ENCODE data around the gene ITGA2. TPM values are rescaled to one million over a fixed set of nuclear protein-coding genes. Genes with fewer than 3 reads are reported as not detected.

Gene ITGA2
- total and polyA plus RNA-seq, 2 of the 8 experiments (the other 6 are each of a cell fraction or from before 2014, with no cell fraction given) = 1.4 to 7.7 TPM

- 91% methylated on average over 3 of the region's 3 CpGs; no CpG with 5 or more reads in 1 of the 2 experiments for WGBS, 2 experiments (ENCODE audit: extremely low coverage in 1 of 2, insufficient coverage in 1 of 2, insufficient read length in 1 of 2, insufficient replicate concordance in 2 of 2, low coverage in 1 of 2, low lambda C conversion rate in 2 of 2, missing lambda C conversion rate in 1 of 2)
- Histone ChIP-seq H2AFZ (ENCODE audit: low read length) (no peak overlapping the region), H3K14ac (ENCODE audit: insufficient read length) (no peak overlapping the region), H3K23ac (ENCODE audit: insufficient read length) (no peak overlapping the region), H3K9me3 (ENCODE audit: insufficient read depth in 2 of 2, low read depth in 1 of 2, low read length in 1 of 2) (no peaks in the 10 kb centered on the region), H3K18ac (ENCODE audit: extremely low read depth, low read length) (no peak overlapping the region), H3K23me2 (ENCODE audit: low read depth, low read length) (no peaks in the 10 kb centered on the region), H3K4me2 (ENCODE audit: insufficient read depth in 1 of 2, low read depth in 2 of 2, low read length in 2 of 2) (no peak overlapping the region), H3K27ac (ENCODE audit: low read depth, low read length) (no peak overlapping the region), H3K9ac (replicated peaks in 1 of 4; ENCODE audit: extremely low read depth in 1 of 4, low read depth in 3 of 4, low read length in 3 of 4) (no peak overlapping the region), H3K56ac (replicated peaks; ENCODE audit: insufficient read length, low read depth, low read length) (no peak overlapping the region), H3K4me3 (ENCODE audit: extremely low read depth in 1 of 4, insufficient read depth in 2 of 4, low read depth in 3 of 4, low read length in 4 of 4) (no peak overlapping the region), H4K20me1 (replicated peaks in 1 of 2; ENCODE audit: control insufficient read depth in 1 of 2, insufficient read depth in 2 of 2, low read length in 2 of 2) (no peaks in the 10 kb centered on the region), H2BK15ac (ENCODE audit: low read length) (no peak overlapping the region), H2BK120ac (replicated peaks; ENCODE audit: low read depth, low read length) (no peak overlapping the region), H2BK12ac (ENCODE audit: low read depth, low read length) (no peak overlapping the region), H4K5ac (ENCODE audit: insufficient read length, low read depth, low read length) (no peak overlapping the region), H3K4ac (replicated peaks; ENCODE audit: insufficient read length, low read depth, low read length) (no peak overlapping the region), H3K27me3 (replicated peaks in 1 of 4; ENCODE audit: control insufficient read depth in 3 of 4, extremely low read depth in 1 of 4, insufficient read depth in 3 of 4, low read length in 3 of 4) (no peaks in the 10 kb centered on the region), H3K79me1 (ENCODE audit: low read depth, low read length) (no peaks in the 10 kb centered on the region), H2AK5ac (ENCODE audit: low read depth, low read length) (no peak overlapping the region), H2BK5ac (ENCODE audit: low read depth, low read length) (no peak overlapping the region), H3K79me2 (ENCODE audit: control insufficient read depth in 1 of 2, insufficient read depth in 2 of 2, low read length in 2 of 2) (no peaks in the 10 kb centered on the region), H3K4me1 (replicated peaks in 1 of 4; ENCODE audit: control insufficient read depth in 3 of 4, insufficient read depth in 4 of 4, low read length in 3 of 4) (no peaks in the 10 kb centered on the region), H2BK20ac (ENCODE audit: low read length) (no peak overlapping the region), H4K8ac (ENCODE audit: extremely low read depth, insufficient read depth, low read length) (no peak overlapping the region), H4K91ac (replicated peaks; ENCODE audit: insufficient read length, low read length) (no peak overlapping the region), H3K36me3 (ENCODE audit: control insufficient read depth in 2 of 4, insufficient read depth in 4 of 4, low read length in 3 of 4) (no peaks in the 10 kb centered on the region; a peak in 1 of 8 replicates)
- ChIA-PET POLR2A (ENCODE audit: partially characterized antibody) (no interaction called here), CTCF (ENCODE audit: partially characterized antibody) (interaction anchor here (0.9 kb wide), 1 partner anchor 115 kb away, joined by 3 read pairs; no protein-coding TSS in a partner anchor)
- DNase-seq (ENCODE audit: low read depth in 1 of 2, low spot score in 2 of 2) = no peak
- FAIRE-seq = no peak
- TF ChIP-seq NANOG (IDR thresholded peaks at IDR 0.05; ENCODE audit: insufficient read depth, low read depth, low read length, poor library complexity, severe bottlenecking) (no peak), TBP (IDR thresholded peaks at IDR 0.05; ENCODE audit: low read depth, low read length) (no peak), BACH1 (IDR thresholded peaks at IDR 0.05; ENCODE audit: low read length) (no peak), EGR1 (IDR thresholded peaks at IDR 0.05; ENCODE audit: borderline replicate concordance, low read depth, low read length) (no peak), HDAC6 (IDR thresholded peaks at IDR 0.05; ENCODE audit: low read depth, low read length) (no peak), BRCA1 (IDR thresholded peaks at IDR 0.05; ENCODE audit: low read depth, low read length) (no peak), YY1 (IDR thresholded peaks at IDR 0.05; ENCODE audit: low read depth, low read length) (no peak), ASH2L (IDR thresholded peaks at IDR 0.05; ENCODE audit: low read length) (no peak), KDM4A (IDR thresholded peaks at IDR 0.05; ENCODE audit: low read depth, low read length, severe bottlenecking) (no peak), POLR2A (IDR thresholded peaks at IDR 0.05; ENCODE audit: control extremely low read depth in 1 of 2, low read depth in 2 of 2, low read length in 2 of 2) (no peak), CTCF (IDR thresholded peaks at IDR 0.05; ENCODE audit: control extremely low read depth in 1 of 3, insufficient read depth in 1 of 3, low read depth in 1 of 3, low read length in 3 of 3) (no peak), GABPA (IDR thresholded peaks at IDR 0.05; ENCODE audit: borderline replicate concordance, insufficient read depth, low read length) (no peak), RXRA (IDR thresholded peaks at IDR 0.05; ENCODE audit: insufficient read depth, low read depth, low read length) (no peak)
These were observed 74.6 kb downstream of the ITGA2 start for GRCh38 chr5:53063791-53064190.

Measured in H1 (cell line).